SU-DHL-6 (cell line): ENCODE data around the gene MYLK.

Experiments used
- EZH2phosphoT487 ChIP-seq: fragments of 200-600 bp; sonication (generic), shearing (Covaris generic); conservative IDR thresholded peaks from 2 replicates; pipeline ENCODE4 v1.6.1; 2018; ENCODE audit warnings: mild to moderate bottlenecking, antibody characterized with exemption, low read length, moderate library complexity, mixed read lengths
- TF ChIP-seq, protein P1 (sequence below): fragments of 200-600 bp; sonication (generic); IDR thresholded peaks from one replicate; pipeline ENCODE4 v1.5.1; 2017; ENCODE audit warnings: antibody characterized with exemption, mild to moderate bottlenecking, low read length, moderate library complexity; ENCODE audit not compliant: insufficient read depth, poor library complexity, severe bottlenecking

DNA sequence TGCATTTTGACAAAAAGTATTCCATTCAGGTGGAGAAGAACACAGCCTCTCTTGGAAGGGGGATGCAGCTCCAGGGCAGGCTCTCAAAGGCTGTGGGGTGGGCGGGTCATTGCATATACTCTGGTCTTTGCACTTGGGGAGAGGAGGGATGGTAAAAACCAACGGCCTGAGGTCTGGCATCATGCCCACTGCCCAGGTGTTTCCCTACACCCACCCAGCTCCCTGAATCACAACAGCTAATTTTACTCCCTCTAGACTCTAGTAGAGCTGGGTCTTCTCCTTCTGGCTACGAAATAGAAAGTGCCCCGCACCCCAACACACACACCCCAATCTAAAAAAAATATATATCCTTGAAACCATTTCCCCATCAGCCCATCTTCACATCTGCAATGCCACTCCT is 1.0 kb downstream of the MYLK start:
- TF ChIP-seq, protein P1, sequence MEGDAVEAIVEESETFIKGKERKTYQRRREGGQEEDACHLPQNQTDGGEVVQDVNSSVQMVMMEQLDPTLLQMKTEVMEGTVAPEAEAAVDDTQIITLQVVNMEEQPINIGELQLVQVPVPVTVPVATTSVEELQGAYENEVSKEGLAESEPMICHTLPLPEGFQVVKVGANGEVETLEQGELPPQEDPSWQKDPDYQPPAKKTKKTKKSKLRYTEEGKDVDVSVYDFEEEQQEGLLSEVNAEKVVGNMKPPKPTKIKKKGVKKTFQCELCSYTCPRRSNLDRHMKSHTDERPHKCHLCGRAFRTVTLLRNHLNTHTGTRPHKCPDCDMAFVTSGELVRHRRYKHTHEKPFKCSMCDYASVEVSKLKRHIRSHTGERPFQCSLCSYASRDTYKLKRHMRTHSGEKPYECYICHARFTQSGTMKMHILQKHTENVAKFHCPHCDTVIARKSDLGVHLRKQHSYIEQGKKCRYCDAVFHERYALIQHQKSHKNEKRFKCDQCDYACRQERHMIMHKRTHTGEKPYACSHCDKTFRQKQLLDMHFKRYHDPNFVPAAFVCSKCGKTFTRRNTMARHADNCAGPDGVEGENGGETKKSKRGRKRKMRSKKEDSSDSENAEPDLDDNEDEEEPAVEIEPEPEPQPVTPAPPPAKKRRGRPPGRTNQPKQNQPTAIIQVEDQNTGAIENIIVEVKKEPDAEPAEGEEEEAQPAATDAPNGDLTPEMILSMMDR: no peak
- no peak for TF ChIP-seq EZH2phosphoT487
